GM19035 (cell line): ENCODE data around the gene FLII.

Source experiments
- ATAC-seq: cut with Tn5 transposase; IDR thresholded peaks from one replicate; pipeline ENCODE4 v1.9.1; 2021; ENCODE audit not compliant: unreplicated experiment

Gene FLII

GRCh38 chr17:18260332-18261145 lies 2.0 kb upstream of the FLII start, which contains the start of gene MIEF2:
Gene MIEF2, plus strand, starts transcription at chr17:18260662. Its CDS starts 2,059 bp downstream, at chr17:18262721.
- ATAC-seq: peak; percentile 80

- no peak for ATAC-seq
Measured at GRCh38 chr17:18259621-18260331, 1.2 kb upstream of the FLII start.

GRCh38 chr17:18257982-18258355 lies 569 bp downstream of the FLII start:
- ATAC-seq: no peak

GRCh38 chr17:18257268-18257981 lies 1.1 kb downstream of the FLII start:
- ATAC-seq: no peak

- no peak for ATAC-seq
Measured at GRCh38 chr17:18256776-18257175, 1.8 kb downstream of the FLII start.

GRCh38 chr17:18256351-18256750 lies 2.2 kb downstream of the FLII start:
- ATAC-seq: no peak

GRCh38 chr17:18254888-18255649 lies 3.5 kb downstream of the FLII start:
- no peak for ATAC-seq

- ATAC-seq: no peak
Measured at GRCh38 chr17:18253947-18254821, 4.4 kb downstream of the FLII start.

- no peak for ATAC-seq
Measured at GRCh38 chr17:18253187-18253884, 5.2 kb downstream of the FLII start.

- no peak for ATAC-seq
Measured at GRCh38 chr17:18252160-18252559, 6.4 kb downstream of the FLII start.

- no peak for ATAC-seq
Measured at GRCh38 chr17:18251204-18251603, 7.3 kb downstream of the FLII start.

GRCh38 chr17:18250708-18251107 lies 7.8 kb downstream of the FLII start:
- ATAC-seq: no peak

- ATAC-seq: no peak
Measured at GRCh38 chr17:18250259-18250658, 8.3 kb downstream of the FLII start.

GRCh38 chr17:18248811-18249210 lies 9.7 kb downstream of the FLII start:
- no peak for ATAC-seq

GRCh38 chr17:18248300-18248731 lies 10.2 kb downstream of the FLII start:
- no peak for ATAC-seq

GRCh38 chr17:18247613-18248001 lies 10.9 kb downstream of the FLII start:
- ATAC-seq: no peak

- no peak for ATAC-seq
Measured at GRCh38 chr17:18246880-18247612, 11.5 kb downstream of the FLII start.

- ATAC-seq: no peak
Measured at GRCh38 chr17:18246109-18246725, 12.3 kb downstream of the FLII start.
